ENCODE results near the gene P2RX7. TPM values are rescaled to one million over a fixed set of nuclear protein-coding genes. Genes with fewer than 3 reads are reported as not detected.

P2RX7 gene
- total RNA-seq, 2 donors from 2014 or later, result 0.62 to 1.7 TPM

- Histone ChIP-seq H3K4me1 (no peaks in the 10 kb centered on the region), H3K4me3 (no peak overlapping the region), H3K9me3 (no peaks in the 10 kb centered on the region), H3K27ac (no peak overlapping the region), H3K36me3 (peaks cover 12% of the 10 kb centered on the region), H3K9ac (ENCODE audit: low read depth in 2 of 2, low read length in 2 of 2) (no peak overlapping the region), H3K27me3 (no peaks in the 10 kb centered on the region)
- no peak for TF ChIP-seq CTCF (IDR thresholded peaks at IDR 0.05)
- no peak for DNase-seq
- intact Hi-C loops (cut with DNase I), result no loop called here
Measured at GRCh38 chr12:121237415-121237814, 104.7 kb downstream of the P2RX7 start.

Other genes with a start within 250 kb of the P2RX7 start
- gene SPPL3, start 228.5 kb upstream of the P2RX7 start, total RNA-seq, result 10 to 100 TPM; 44.7 to 55.2 TPM
- gene HNF1A, start 154.3 kb upstream of the P2RX7 start, total RNA-seq, result 10 to 100 TPM; 18.0 to 24.7 TPM
- 10 to 100 TPM; 10.6 to 18.3 TPM for gene C12orf43, start 116.4 kb upstream of the P2RX7 start, total RNA-seq
- 1 to 10 TPM; 5.2 to 7.0 TPM for gene OASL, start 93.6 kb upstream of the P2RX7 start, total RNA-seq
- gene P2RX4, start 77.3 kb downstream of the P2RX7 start, total RNA-seq, result 100 to 1,000 TPM in 1 of 2 donors, 10 to 100 TPM in 1; 82.2 to 123 TPM
- 10 to 100 TPM; 34.3 to 44.0 TPM for gene CAMKK2, start 163.8 kb downstream of the P2RX7 start, total RNA-seq
- gene ANAPC5, start 219.5 kb downstream of the P2RX7 start, total RNA-seq, result 10 to 100 TPM; 70.6 to 86.2 TPM

Measured in colonic mucosa (tissue), 4 donors.